Fibroblast of skin of left biceps (primary cell): ENCODE measurements around the gene C21orf58.
"Not testable (repeated sequence)": the region's sequence is repeated elsewhere in the genome, so short reads cannot be mapped to it uniquely, and the experiment has no call there.

Source experiments
- DNase-seq, 2 experiments: peaks; one replicate each; pipeline ENCODE4 v3.0.0-alpha.2; 2013; ENCODE audit warnings: low read depth in 2 of 2

Gene C21orf58

DNA sequence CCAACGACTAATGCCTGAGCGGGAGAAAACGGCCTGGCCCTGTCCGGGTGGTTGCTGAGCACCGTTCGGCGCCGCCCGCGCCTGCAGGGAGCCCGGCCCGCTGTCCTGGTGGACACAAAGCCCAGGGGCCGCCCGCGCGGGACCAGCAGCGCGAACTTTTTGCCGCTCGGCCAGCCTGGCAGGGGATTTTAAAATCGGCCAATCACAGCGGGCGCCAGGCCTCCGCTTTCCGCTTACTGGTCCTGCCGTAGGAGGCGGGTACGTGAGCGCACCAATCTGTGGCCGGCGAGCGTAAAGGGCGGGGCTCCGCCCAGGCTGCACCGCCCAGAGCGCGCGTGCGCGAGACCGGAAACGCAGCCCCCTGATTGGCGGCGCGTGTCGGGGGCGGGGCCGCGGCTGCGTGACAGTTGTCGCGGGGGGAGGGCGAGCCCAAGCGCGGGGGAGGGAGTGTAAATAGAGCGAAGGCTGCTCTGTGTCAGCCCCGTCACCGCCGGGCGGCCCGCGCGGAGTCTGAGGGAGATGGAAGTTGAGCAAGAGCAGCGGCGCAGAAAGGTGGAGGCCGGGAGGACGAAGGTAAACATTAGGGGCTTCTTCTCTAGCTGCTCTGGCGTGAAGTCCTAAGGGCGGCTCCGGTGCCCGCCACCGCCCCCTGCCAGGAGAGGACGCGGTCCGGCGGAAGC lies at the start of gene C21orf58, which contains the start of gene PCNT:
Gene C21orf58 (minus strand): TSS at position 161 of the 680 bp plus-strand sequence. CDS start 1,132 bp downstream, outside the sequence.
Gene PCNT (plus strand): TSS at position 447 of the 680 bp plus-strand sequence. CDS start 73 bp downstream, at position 520.
- peak; percentile 94 for DNase-seq

DNA sequence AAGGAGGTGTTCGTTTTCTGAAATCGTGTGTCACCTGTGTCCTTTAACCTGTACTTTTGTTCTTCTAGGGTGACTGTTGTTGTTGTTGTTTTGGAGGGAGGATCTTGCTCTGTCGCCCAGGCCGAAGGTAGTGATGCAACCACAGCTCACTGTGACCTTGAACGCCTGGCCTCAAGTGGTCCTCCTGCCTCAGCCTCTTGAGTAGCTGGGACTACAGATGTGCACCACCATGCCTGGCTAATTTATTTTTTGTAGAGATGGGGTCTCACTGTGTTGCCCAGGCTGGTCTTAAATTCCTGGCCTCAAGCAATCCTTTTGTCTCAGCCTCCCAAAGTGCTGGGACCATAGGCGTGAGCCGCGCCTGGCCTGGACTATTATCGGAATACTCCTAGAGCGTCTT lies 49.3 kb upstream of the C21orf58 start:
- DNase-seq = not testable (repeated sequence)

GRCh38 chr21:46372014-46372485 lies 48.4 kb upstream of the C21orf58 start:
- DNase-seq = no peak

DNA sequence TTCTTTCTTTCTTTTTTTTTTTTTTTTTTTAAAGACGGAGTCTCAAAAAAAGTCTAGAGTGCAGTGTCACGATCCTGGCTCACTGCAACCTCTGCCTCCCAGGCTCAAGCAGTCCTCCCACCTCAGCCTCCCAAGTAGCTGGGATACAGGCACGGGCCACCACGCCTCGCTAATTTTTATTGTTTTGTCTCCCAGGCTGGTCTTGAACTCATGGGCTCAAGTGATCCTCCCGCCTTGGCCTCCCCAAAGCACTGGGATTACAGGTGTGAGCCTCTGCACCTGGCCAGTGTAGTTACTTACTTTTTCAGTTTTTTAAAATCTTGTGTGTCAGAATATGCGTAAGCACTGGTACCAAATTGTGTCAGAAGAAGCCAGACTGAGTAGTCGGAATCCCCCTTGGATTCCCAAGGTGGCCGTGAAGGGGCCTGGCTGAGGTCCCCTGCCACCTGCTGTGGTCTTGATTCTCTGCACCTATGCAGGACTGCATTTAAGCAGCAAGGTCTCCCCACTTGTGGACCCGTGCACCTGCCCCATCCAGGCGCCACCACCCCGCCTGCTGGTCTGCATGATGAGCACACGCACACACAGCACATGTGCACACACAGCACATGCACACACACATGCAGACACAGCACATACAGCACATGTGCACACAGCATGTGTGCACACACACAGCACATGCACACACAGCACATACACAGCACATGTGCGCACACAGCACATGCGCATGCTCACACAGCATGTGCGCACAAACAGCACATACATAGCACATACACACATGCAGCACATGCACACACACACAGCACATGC lies 47.7 kb upstream of the C21orf58 start:
- DNase-seq = no peak

DNA sequence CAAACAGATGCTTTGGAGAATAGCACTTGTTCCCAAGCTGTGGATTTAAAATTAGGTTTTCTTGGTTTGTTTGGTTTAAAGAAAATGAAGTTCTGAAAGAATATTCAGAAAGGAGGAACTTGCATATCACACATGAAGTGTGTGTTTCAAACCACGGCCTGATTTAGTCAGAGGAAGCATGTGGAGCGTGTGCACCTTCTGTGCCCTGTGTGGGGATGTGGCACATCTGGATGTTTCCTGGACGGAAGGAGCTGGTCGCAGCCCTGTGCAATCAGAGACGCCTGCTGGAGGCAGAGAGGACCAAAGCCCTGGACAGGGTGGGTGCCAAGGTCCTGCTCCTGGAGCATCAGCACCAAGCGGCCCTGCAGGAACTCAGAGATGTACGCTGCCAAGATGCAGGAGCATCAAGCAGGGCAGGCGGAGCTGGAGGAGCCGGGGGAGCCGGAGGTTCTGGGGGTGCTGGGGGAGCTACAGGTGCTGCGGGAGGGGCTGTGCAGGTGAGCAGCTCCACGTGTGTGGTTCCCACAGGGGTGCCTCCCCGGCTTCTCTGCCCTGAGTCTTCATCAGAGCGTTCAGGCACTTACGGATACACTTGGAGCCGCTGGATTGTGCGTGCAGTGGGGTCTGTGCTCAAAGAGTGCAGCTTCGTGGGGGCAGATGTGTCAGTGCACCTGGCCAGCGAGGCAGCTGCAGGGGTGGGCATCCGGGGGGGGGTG lies 46.0 kb upstream of the C21orf58 start:
- no peak for DNase-seq

DNA sequence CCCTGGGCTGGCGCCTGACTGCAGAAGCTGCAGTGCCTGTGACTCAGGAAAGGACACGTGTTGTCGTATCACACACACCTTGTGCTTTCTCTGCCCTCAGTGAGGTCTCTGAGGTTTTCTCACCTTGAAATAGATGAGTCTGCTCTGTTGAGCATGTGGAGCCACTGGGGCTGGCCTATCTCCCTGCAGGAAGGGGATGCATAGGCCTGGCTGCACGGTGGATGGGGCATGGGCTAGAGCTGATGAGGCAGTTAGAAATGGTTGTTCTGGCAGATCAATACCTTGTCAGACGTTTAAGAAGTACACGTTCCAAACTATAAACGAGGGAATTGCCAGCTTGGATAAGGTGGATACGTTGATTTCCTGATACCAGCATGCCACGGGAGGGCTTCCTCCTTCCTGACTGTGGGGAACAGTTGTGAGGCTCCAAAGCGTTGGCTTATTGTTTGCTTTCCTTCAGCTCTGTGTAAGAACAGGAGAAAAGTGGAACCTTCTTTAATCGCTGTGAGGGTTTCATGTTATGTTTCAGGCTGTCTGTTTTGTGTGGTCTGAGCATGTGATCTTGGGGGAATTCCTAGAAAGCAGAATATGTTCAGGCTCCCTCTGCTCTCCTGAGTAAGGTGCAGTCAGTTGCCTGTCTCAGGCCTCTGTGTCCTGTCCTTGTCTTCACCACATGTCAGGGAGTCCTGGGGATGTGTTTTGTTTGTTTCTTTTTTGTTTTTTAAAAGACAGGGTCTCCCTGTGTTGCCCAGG lies 45.0 kb upstream of the C21orf58 start:
- DNase-seq = no peak

- DNase-seq = no peak
These were observed 43.3 kb upstream of the C21orf58 start for GRCh38 chr21:46366966-46367365.

DNA sequence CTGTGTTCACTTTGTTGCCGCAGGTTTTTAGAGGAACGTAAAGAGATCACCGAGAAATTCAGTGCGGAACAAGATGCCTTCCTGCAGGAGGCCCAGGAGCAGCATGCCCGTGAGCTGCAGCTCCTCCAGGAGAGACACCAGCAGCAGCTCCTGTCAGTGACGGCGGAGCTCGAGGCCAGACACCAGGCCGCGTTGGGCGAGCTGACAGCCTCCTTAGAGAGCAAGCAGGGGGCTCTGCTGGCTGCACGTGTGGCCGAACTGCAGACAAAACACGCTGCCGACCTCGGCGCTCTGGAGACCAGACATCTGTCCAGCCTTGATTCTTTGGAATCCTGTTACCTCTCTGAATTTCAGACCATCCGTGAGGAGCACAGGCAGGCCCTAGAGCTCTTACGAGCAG lies 42.9 kb upstream of the C21orf58 start:
- DNase-seq = no peak

- DNase-seq = no peak
These were observed 42.4 kb upstream of the C21orf58 start for GRCh38 chr21:46366091-46366490.

- DNase-seq = no peak
These were observed 40.0 kb upstream of the C21orf58 start for GRCh38 chr21:46363698-46364097.

- no peak for DNase-seq
These were observed 39.3 kb upstream of the C21orf58 start for GRCh38 chr21:46362946-46363345.

DNA sequence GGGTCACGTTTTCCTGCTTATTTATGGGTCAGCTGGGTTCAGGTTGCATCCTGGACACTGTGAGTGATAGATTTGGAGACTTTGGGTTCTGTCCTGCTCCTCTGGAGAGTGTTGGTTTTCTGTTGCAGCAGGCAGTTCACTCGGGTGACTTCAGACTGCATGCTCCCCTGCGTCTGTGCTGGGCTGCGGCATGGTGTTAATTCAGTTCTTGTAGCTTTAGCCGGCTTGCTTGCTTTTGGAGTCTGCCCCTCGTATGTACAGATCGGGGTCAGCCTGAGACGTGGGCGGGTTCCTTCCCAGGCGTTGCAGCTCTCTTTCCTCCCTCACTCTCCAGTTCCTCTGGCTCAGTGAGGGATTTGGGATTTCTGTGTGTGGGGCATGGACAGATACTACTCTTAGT lies 38.3 kb upstream of the C21orf58 start:
- no peak for DNase-seq

DNA sequence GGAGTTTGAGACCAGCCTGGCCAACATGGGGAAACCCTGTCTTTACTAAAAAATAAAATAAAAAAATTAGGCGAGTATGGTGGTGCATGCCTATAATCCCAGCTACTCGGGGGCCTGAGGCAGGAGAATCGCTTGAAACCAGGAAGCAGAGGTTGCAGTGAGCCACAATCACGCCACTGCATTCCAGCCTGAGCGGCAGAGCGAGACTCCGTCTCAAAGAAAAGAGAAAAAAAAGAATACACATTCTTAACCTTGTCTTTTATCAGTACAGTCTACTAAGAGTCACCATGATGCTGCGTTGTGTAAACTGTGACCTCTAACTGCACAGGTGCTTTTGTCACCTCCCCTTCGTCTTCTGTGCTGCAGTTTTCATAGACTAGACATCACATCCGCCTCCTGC lies 37.5 kb upstream of the C21orf58 start:
- DNase-seq = no peak

DNA sequence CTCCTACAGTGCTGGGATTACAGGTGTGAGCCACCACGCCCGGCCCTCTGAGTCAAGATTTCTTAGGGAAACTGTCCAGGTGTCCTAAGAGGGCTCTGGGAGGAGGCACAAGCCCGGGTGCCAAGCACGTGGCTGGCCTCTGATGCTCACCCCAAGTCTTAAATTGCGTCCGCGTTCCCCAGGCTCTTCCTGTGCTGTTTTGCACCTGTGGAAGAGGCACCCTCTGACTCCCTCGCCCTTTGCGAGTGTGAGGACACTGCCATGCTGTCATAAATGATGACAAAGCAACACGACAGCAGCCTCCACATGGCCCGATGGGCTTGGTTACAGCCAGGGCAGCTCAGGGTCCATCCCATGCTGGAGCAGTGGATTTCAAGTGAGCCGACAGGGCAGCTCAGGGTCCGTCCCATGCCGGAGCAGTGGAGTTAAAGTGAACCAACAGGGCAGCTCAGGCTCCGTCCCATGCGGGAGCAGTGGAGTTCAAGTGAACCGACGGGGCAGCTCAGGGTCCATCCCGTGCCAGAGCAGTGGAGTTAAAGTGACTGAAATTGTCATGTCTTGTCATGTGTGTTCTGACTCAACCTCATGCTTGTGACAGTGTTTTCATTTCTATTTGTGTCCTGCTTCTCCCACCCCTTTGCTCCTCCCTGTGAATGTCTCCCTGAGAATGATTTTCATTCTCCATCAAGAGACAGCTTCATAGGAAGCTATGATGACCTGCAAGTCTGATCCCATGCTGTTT lies 34.2 kb upstream of the C21orf58 start:
- no peak for DNase-seq

DNA sequence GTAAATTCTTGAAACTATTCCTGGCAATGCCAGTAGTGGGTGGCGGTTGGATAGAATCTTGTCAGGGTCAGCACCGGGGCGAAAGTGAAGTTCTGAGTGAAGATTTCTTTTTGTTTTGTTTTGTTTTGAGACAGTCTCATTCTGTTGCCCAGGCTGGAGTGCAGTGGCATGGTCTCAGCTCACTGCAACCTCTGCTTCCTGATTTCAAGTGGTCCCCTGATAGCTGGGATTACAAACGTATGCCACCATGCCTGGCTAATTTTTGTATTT lies 33.6 kb upstream of the C21orf58 start:
- DNase-seq = no peak

DNA sequence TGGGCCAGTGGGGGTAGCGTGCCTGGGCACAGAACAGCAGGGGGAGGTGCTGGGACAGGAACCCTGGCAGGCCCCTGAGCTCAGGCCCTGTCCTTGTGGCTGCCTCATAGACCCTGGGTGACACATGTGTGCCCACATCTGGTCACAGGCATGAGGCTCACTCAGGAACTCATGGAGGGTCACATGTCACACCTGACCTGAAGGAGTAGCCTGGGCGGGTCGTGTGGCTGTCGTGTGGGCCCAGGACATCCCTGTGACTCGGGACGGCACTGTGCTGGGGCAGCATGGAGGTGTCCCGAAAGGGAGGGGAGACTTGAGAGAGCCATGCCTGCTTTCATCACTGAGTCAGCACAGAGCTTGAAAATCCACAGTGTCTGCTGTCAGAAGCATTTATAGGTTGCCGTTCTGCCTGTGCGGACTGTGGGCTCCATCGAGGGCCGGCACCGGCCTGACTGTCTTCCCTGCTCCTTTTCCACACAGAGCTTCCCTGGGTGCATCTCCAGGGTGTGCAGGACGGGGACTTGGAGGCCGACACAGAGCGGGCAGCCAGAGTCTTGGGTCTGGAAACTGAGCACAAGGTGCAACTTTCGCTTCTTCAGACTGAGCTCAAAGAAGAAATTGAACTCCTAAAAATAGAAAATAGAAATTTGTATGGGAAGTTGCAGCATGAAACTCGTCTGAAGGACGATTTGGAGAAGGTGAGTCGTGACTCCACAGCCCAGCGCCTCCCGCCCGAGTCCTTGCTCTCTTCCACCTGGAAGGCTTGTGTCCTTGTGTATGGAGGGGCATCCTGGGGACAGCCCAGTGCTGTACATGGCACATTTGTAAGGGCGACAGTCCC lies 33.0 kb upstream of the C21orf58 start:
- no peak for DNase-seq

DNA sequence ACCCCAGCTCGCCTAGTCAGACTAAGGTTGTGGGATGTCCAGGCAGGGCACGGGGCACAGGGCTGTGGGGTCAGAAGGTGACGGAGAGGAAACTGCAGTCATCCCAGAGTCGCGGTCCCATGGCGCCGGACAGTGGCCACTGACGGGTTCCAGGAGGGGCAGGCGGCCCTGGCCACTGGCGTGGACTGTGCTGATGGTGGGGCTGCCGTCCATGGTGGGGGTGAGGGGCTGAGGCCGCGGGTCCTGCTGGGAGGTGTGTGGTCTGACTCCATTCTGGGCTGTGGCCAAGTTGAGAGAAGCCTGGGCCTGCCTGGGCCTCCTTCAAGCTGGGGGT lies 32.3 kb upstream of the C21orf58 start:
- DNase-seq = no peak

- no peak for DNase-seq
These were observed 31.7 kb upstream of the C21orf58 start for GRCh38 chr21:46355161-46356004.

DNA sequence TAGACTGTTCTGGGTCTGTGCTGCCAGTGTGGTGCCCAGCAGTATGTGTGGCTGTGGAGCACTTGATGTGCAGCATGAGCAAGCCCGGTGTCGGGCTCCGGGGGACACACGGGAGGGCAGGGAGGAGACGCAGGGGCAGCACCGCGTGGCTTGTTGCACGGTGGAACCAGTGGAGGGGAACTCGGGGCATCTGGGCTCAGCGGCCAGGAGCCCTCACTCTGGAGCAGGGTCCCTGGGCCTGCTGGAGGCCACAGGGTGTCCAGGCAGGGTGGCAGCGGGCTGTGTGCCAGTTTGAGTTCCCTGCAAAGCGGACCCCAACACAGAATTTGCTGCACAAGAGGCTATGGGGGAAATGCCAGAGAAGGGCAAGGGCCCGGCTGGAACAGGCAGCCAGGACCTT lies 30.8 kb upstream of the C21orf58 start:
- no peak for DNase-seq
